HL-60/S4 treated with retinoic acid at 250 ng/mL for 4 days and 3 days (cell line): ENCODE data around the gene C3orf20.

Experiments
- in situ Hi-C: fragments of 300-500 bp; cut with MboI; formaldehyde crosslinking; loops from 2 replicates; pipeline ENCODE4 v1.7.0; 2022; ENCODE audit warnings: low sequenced_read_pairs

Gene C3orf20

GRCh38 chr3:14674841-14675240 is at the start of gene C3orf20:
Gene C3orf20, plus strand, starts transcription at chr3:14675141. Its CDS starts 7,573 bp downstream, at chr3:14682714.
- in situ Hi-C loops = loop anchor here (10.0 to 25.0 kb wide), 2 partner anchors 90 to 237 kb away; no protein-coding TSS in a partner anchor

GRCh38 chr3:14625443-14625842 is 49.5 kb upstream of the C3orf20 start:
- in situ Hi-C loops = no loop called here

- in situ Hi-C loops = no loop called here
These were observed 47.1 kb upstream of the C3orf20 start for GRCh38 chr3:14627815-14628214.

GRCh38 chr3:14628406-14628805 is 46.5 kb upstream of the C3orf20 start:
- in situ Hi-C loops = no loop called here

- in situ Hi-C loops = no loop called here
These were observed 44.4 kb upstream of the C3orf20 start for GRCh38 chr3:14630404-14631100.

- in situ Hi-C loops = no loop called here
These were observed 43.8 kb upstream of the C3orf20 start for GRCh38 chr3:14631101-14631497.

GRCh38 chr3:14631687-14632441 is 43.1 kb upstream of the C3orf20 start:
- in situ Hi-C loops = no loop called here

- in situ Hi-C loops = no loop called here
These were observed 42.5 kb upstream of the C3orf20 start for GRCh38 chr3:14632442-14632930.

GRCh38 chr3:14633417-14633816 is 41.5 kb upstream of the C3orf20 start:
- in situ Hi-C loops = no loop called here

GRCh38 chr3:14633819-14634424 is 41.0 kb upstream of the C3orf20 start:
- in situ Hi-C loops = no loop called here

- in situ Hi-C loops = no loop called here
These were observed 40.1 kb upstream of the C3orf20 start for GRCh38 chr3:14634763-14635400.

GRCh38 chr3:14636496-14637087 is 38.3 kb upstream of the C3orf20 start:
- in situ Hi-C loops = no loop called here

- in situ Hi-C loops = no loop called here
These were observed 34.8 kb upstream of the C3orf20 start for GRCh38 chr3:14640157-14640562.

GRCh38 chr3:14640734-14641133 is 34.2 kb upstream of the C3orf20 start:
- in situ Hi-C loops = no loop called here

- in situ Hi-C loops = no loop called here
These were observed 33.6 kb upstream of the C3orf20 start for GRCh38 chr3:14641346-14641745.

- in situ Hi-C loops = no loop called here
These were observed 29.5 kb upstream of the C3orf20 start for GRCh38 chr3:14645453-14645852.

GRCh38 chr3:14646131-14646573 is 28.8 kb upstream of the C3orf20 start:
- in situ Hi-C loops = no loop called here

GRCh38 chr3:14646589-14647413 is 28.1 kb upstream of the C3orf20 start:
- in situ Hi-C loops = no loop called here

- in situ Hi-C loops = no loop called here
These were observed 26.7 kb upstream of the C3orf20 start for GRCh38 chr3:14647976-14648955.
